ENCODE measurements around the gene ZBTB7B. TPM values are rescaled to one million over a fixed set of nuclear protein-coding genes. Genes with fewer than 3 reads are reported as not detected.

ZBTB7B gene
- total RNA-seq = 12.5 and 16.9 TPM in 2 replicates

GRCh38 chr1:155002464-155003226 is at the start of gene ZBTB7B:
ZBTB7B (plus strand) TSS chr1:155002802; CDS start chr1:155014661, 11,859 bp downstream.

GRCh38 chr1:154955718-154956543 is 46.7 kb upstream of the ZBTB7B start, which contains the start of gene PBXIP1:
PBXIP1 (minus strand) TSS chr1:154956099; CDS start chr1:154953721, 2,378 bp downstream.

GRCh38 chr1:154961207-154962155 is 41.1 kb upstream of the ZBTB7B start, which contains the start of gene PYGO2:
PYGO2 (minus strand) TSS chr1:154961782; CDS start chr1:154961576, 206 bp downstream.

GRCh38 chr1:154970631-154971340 is 31.8 kb upstream of the ZBTB7B start, which contains the start of gene SHC1:
SHC1 (minus strand) TSS chr1:154970747; CDS start chr1:154970526, 221 bp downstream.

GRCh38 chr1:154974102-154974807 is 28.3 kb upstream of the ZBTB7B start, which contains the start of gene CKS1B:
CKS1B (plus strand) TSS chr1:154974681; CDS start chr1:154974746, 65 bp downstream.

GRCh38 chr1:154982897-154983648 is 19.5 kb upstream of the ZBTB7B start, which contains the start of gene FLAD1:
FLAD1 (plus strand) TSS chr1:154983344; CDS start chr1:154983695, 351 bp downstream.

GRCh38 chr1:154993572-154994268 is 8.9 kb upstream of the ZBTB7B start, which contains the start of gene LENEP:
LENEP (plus strand) TSS chr1:154993586; CDS start chr1:154993608, 22 bp downstream.

GRCh38 chr1:155033524-155033923 is 30.9 kb downstream of the ZBTB7B start, which contains the start of the genes DCST1 and DCST2:
DCST1 (plus strand) TSS chr1:155033824; CDS start chr1:155034037, 213 bp downstream.
DCST2 (minus strand) TSS chr1:155033781; CDS start chr1:155033701, 80 bp downstream.

GRCh38 chr1:155050560-155051341 is 48.1 kb downstream of the ZBTB7B start, which contains the start of gene ADAM15:
ADAM15 (plus strand) TSS chr1:155051316; CDS start chr1:155051387, 71 bp downstream.

GRCh38 chr1:155063550-155064110 is 61.0 kb downstream of the ZBTB7B start, which contains the start of gene EFNA4:
EFNA4 (plus strand) TSS chr1:155063740; CDS start chr1:155063824, 84 bp downstream.

Other genes starting within 250 kb of the ZBTB7B start
- under 0.01 and 0.28 TPM in 2 replicates for gene KCNN3, start 132.5 kb upstream of the ZBTB7B start, total RNA-seq
- gene PMVK, start 66.1 kb upstream of the ZBTB7B start, total RNA-seq = 6.5 and 13.2 TPM in 2 replicates
- gene PBXIP1, start 46.7 kb upstream of the ZBTB7B start, total RNA-seq = 27.6 and 109 TPM in 2 replicates
- 5.6 and 7.7 TPM in 2 replicates for gene PYGO2, start 41.0 kb upstream of the ZBTB7B start, total RNA-seq
- gene SHC1, start 32.1 kb upstream of the ZBTB7B start, total RNA-seq = 176 and 223 TPM in 2 replicates
- gene CKS1B, start 28.1 kb upstream of the ZBTB7B start, total RNA-seq = 40.9 and 151 TPM in 2 replicates
- gene FLAD1, start 19.5 kb upstream of the ZBTB7B start, total RNA-seq = 17.8 and 27.4 TPM in 2 replicates
- gene LENEP, start 9.2 kb upstream of the ZBTB7B start, total RNA-seq = 0.56 TPM in 1 of 2 replicates, not detected in the other
- gene DCST2, start 31.0 kb downstream of the ZBTB7B start, total RNA-seq = not detected in 2 replicates
- gene DCST1, start 31.0 kb downstream of the ZBTB7B start, total RNA-seq = not detected in 2 replicates
- 66.8 and 66.9 TPM in 2 replicates for gene ADAM15, start 48.5 kb downstream of the ZBTB7B start, total RNA-seq
- 1.9 and 3.7 TPM in 2 replicates for gene EFNA4, start 60.9 kb downstream of the ZBTB7B start, total RNA-seq
- 0.77 and 3.1 TPM in 2 replicates for gene EFNA3, start 76.0 kb downstream of the ZBTB7B start, total RNA-seq
- 0.19 and 1.4 TPM in 2 replicates for gene EFNA1, start 125.1 kb downstream of the ZBTB7B start, total RNA-seq
- 26.6 and 27.3 TPM in 2 replicates for gene SLC50A1, start 133.1 kb downstream of the ZBTB7B start, total RNA-seq
- gene DPM3, start 137.7 kb downstream of the ZBTB7B start, total RNA-seq = 27.6 and 28.0 TPM in 2 replicates
- gene KRTCAP2, start 170.5 kb downstream of the ZBTB7B start, total RNA-seq = 138 TPM in 2 replicates
- gene TRIM46, start 171.0 kb downstream of the ZBTB7B start, total RNA-seq = 1.5 and 2.5 TPM in 2 replicates
- 7.9 and 14.4 TPM in 2 replicates for gene THBS3, start 205.1 kb downstream of the ZBTB7B start, total RNA-seq
- 44.3 and 57.3 TPM in 2 replicates for gene MTX1, start 205.9 kb downstream of the ZBTB7B start, total RNA-seq